Pons (tissue), 1 donor: ENCODE data around the gene RTP5.
A peak's percentile ranks its signal among the peaks of the same experiment; 100 is the strongest.
"Not testable (repeated sequence)": the region's sequence is repeated elsewhere in the genome, so short reads cannot be mapped to it uniquely, and the experiment has no call there.

ENCODE experiments used
- DNase-seq: peaks from one replicate; pipeline ENCODE4 v3.0.0-alpha.2; 2016; ENCODE audit warnings: low spot score

Gene RTP5

GRCh38 chr2:241869087-241869961 lies at the start of gene RTP5:
TSS of gene RTP5 (plus strand) at chr2:241869729. CDS start at chr2:241869757, 28 bp downstream.
- DNase-seq = no peak

DNA sequence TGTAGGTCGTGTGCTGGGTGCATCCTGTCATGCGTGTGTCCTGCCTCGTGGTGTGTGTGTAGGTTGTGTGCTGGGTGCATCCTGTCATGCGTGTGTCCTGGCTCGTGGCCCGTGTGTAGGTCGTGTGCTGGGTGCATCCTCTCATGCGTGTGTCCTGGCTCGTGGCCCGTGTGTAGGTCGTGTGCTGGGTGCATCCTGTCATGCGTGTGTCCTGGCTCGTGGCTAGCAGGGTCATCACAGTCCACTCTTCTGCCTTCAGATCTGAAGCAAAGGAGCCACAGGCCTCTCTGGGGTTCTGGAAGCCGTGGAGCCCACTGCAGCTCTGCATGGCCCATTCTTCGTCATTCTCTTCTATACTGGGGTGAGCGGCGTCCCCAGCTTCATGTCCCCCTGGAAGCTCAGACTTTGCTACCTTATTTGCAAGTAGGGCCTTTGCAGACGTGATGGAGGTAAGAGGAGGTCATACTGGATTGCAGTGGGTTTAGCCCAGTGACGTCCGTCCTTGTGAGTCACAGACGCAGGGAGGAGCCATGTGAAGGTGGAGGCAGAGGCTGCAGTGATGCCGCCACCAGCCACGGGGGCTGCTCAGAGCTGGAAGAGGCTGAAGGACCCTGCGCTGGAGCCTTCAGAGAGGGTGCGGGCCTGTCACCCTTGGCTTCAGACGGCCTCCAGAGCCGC lies 49.4 kb upstream of the RTP5 start:
- not testable (repeated sequence) for DNase-seq

- no peak for DNase-seq
These were observed 48.7 kb upstream of the RTP5 start for GRCh38 chr2:241820625-241821384.

DNA sequence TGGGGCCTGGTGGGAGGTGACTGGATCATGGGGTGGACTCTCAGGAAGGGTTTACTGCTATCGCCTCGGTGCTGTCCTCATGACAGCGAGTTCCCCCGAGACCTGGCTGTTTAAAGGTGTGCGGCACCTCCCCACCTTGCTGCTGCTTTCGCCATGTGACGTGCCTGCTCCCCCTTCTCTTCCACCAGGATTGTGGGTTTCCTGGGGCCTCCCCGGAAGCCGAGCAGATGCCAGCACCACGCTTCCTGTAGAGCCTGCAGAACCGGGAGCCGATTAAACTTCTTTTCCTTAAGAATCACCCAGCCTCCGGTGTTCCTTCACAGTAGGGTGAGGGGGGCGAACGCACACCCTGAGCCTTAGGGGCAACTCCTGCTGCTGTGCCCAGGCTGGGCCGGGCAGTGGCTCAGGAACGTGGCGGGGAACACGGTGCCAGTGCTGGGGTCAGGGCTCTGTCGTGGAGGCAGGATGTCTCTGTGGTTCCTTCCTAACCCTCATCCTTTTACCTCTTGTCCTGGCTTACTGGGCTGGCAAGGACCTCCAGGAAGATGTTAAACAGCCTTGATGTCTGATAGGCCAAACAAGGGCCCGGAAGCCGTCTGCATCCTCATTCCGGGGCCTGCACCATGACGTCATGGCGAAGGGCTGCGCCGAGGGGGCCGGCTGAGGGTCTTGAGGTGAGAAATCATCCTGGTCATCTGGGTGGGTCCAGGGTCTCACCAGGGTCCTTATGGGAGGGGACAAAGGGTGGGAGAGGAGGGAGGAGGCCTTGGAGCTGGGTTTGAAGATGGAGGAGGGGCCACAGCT lies 47.9 kb upstream of the RTP5 start:
- no peak for DNase-seq

GRCh38 chr2:241822264-241822623 lies 47.3 kb upstream of the RTP5 start:
- no peak for DNase-seq

GRCh38 chr2:241823531-241824437 lies 45.7 kb upstream of the RTP5 start:
- not testable (repeated sequence) for DNase-seq

DNA sequence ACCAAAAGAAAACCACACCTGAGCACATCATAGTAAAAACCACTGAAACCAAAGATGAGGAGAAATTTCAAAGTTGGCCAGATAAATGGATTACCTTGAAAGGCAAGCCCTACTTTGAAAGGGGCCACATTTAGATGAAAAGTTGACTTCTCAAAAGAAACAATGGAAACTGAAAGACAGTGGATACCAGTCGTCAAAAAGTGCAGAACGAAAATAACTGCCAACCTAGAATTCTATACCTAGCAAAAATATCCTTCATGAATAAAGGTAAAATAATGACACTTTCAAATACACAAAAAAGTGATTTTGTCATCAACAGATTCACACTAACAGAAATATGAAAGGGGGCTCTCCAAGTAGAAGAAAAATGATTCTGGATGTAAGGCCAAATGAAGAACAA lies 42.1 kb upstream of the RTP5 start:
- DNase-seq = no peak

DNA sequence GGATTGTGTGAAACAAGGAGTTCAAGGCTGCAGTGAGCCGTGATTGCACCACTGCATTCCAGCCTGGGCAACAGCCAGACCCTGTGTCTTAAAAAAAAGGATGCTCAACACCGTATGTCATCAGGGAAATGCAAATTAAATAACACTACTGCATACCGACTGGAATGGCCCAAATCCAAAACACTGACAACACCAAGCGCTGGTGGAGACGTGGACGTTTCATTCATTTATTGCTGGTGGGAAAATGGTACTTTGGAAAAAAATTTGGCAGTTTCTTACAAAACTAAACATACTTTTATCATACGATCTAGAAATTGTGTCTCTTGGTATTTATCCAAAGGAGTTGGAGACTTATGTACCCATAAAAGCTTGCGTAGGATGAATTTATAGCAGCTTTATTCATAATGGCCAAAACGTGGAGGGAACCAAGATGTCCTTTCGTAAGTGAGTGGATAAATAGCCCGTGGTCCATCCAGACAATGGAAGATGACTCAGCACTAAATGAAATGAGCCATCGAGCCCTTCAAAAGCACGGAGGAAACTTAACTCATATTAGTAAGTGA lies 36.3 kb upstream of the RTP5 start:
- DNase-seq = no peak

DNA sequence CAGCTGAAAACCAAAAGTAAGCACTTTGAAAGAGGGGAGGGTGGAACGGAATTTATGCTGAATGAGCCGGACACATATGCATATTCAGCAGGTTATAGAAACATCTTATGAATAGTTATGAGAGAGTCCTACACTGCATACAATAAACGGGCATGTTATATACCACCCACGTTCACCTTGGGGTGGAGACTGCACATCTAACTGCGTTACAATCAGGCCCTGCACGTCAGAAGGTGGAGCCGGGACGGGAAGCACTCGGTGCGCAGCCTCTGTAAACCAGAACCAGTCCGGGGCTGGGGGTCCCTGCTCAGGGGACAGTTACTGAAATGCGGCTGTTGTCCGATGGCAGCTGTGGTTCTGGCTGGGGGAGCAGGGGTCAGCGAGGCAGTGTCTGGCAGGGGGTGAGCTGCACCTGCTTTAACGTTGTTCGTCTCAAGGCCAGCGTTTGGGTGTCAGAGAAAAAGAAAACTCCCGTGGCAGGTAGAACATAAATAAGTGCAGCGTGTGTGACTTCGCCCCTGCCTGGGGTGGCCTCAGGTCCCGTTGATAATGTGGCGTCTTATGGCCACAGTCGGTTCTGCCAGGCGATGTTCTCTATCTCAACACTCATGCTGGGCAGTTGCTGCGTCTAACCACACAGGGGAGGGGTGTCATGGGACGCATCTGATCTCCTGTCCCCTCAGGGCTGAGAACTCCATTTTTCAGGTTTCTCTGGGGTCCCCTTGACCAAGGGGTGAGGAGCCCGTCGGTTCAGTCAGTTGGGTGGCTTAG lies 35.6 kb upstream of the RTP5 start:
- not testable (repeated sequence) for DNase-seq

DNA sequence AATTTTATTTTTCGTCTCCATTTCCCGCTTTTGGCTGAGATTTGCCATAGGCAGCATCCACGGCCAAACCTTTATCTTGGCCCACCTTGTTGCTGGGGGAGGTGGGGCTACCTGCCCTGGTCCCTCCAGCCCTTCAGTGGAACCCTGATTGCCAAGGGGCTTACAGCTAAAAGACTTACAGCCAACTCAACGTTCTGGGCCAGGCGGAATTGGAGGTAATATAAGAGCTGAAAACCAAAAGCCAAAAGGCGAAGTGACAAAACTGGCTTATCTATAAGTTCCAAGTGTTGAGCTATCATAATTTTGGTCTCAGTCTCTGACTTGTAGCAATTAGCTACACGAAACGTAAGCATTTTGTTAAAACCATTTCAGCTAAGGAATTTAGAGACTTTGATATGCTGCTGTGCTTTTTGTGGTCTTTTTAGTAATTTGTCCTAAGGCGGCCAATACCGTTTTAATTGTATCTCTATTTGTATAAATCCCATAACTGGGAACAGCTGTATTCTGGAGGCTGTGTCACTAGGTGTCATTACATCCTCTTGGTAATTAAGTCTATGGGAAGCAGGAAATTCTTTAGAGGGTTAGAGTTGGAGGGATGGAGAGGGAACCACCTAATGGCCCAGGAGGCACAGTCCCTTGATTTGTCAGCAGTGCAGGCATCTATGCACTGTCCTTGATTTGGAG lies 34.9 kb upstream of the RTP5 start:
- DNase-seq = no peak

GRCh38 chr2:241835611-241836010 lies 33.9 kb upstream of the RTP5 start:
- DNase-seq = no peak

DNA sequence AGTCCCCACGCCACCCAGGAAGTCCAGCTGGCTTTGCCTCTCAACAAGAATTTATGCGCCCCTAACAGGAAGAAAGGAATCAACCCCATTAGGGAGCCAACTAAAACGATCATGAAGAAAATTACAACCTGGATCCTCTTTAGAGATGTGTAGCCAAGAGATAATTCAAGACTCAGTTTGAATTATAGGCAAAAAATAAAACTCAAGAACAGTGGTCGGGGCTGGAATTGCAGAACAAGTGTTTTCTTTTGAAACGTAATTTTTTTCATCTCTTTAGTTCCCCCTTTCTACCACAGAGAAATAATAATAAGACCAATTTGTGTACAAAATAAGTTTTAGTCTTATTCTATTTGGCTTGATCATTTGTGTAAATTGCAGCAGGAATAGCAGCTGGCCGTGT lies 33.2 kb upstream of the RTP5 start:
- no peak for DNase-seq

DNA sequence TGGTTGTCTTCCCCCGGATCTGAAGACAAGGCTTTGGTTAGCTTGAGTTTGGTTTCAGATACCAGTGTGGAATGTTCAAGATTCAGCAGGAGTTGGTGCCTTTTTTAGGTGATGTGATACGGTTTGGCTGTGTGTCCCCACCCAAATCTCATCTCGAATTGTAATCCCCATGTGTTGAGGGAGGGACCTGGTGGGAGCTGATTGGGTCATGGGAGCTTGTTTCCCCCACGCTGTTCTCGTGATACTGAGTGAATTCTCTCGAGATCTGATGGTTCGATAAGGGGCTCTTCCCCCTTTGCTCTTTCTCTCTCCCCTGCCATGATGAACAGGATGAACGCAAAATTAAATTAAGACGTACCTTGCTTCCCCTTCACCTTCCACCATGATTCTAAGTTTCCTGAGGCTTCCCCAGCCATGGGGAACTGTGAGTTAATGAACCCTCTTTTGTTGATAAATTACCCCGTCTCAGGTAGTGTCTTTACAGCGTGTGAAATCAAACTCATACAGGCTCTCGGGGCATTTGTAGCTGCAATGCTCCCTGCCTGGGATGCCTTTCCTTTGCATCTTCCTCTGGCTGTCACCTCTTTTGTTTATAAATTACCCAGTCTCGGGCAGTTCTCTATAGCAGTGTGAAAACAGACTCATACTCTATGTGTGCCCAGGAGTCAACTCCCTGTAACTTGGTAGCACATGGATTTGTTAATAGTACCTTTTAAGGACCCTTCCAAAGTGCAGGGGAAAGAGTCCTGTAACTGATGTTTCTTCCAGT lies 32.1 kb upstream of the RTP5 start:
- DNase-seq = no peak

GRCh38 chr2:241841181-241842066 lies 28.1 kb upstream of the RTP5 start:
- DNase-seq = no peak

GRCh38 chr2:241842067-241842415 lies 27.5 kb upstream of the RTP5 start:
- no peak for DNase-seq

DNA sequence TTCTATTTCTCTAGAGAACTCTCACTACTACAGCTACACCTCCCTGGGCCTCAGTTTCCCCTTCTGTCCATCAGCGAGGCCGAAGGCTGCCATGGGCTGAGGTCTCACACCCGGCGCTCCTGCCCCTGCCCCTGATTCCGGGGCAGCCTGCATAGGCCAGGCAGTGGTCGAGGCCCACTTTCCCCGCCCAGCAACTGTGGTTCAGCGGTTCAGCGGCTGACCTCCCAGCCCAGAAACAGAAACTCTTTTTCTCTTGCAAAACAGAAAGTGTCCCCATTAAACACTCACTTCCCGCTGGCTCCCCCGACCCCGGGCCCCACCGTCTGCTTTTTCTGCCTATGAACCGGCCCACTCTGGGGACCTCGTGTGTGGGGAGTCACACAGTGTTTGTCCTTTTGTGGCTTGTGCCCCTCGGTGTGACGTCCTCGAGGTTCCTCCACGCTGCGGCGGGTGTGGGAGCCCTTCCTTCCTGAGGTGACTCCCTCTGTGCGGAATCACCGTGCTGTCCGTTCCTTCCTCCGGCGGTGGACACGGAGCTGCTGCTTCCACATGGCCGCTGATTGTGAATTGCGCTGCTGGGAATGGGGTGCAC lies 26.8 kb upstream of the RTP5 start:
- peak; percentile 40 for DNase-seq
